Activated CD4-positive, alpha-beta T cell treated with anti-CD3 and anti-CD28 coated beads, Interleukin-2, amount 50 U/mL, for 16 hours (primary cell): Measurements from ENCODE around the gene HES1.
"Not testable (repeated sequence)": the region's sequence is repeated elsewhere in the genome, so short reads cannot be mapped to it uniquely, and the experiment has no call there.

Experiments
- DNase-seq: peaks from one replicate; pipeline ENCODE4 v3.0.0-alpha.2; 2020

HES1 gene

DNA sequence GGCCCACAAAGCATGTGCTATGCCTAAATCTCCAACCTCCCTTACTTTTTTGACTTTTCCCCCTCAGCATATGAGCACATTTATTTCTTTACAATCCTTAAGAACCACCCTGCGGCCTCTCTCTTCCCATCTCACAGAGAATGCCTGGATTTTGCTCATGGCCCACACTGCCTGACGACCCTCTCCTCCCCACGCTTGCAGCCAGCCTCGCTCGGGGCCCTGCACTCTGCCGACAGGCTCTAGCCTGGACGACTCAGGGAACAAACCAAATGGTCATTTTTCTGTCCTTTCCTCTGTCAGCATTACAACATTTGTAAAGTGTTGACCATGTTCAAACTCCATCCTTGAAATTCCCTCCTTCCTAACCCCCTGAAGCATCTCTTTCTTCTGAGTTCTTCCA is 11.7 kb downstream of the HES1 start:
- DNase-seq: no peak

DNA sequence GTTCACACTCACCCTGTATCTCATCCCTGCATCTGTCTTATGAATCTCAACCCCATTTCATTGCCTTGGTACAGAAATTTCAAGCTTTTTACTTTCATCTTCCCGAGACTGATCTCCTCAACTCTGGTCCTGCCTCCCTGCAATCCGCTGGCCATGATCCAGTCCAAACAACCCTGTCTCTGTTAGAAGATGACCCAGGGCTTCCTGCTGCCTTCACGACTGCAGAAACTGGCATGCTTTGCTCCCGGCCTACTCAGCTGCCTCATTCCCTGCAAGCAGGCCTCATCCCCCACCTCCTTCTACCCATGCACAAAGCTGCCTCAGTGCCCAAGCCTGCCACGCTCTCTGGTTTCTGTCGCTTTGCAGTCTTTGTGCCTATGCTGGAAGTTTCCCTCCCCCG is 12.4 kb downstream of the HES1 start:
- DNase-seq: no peak

DNA sequence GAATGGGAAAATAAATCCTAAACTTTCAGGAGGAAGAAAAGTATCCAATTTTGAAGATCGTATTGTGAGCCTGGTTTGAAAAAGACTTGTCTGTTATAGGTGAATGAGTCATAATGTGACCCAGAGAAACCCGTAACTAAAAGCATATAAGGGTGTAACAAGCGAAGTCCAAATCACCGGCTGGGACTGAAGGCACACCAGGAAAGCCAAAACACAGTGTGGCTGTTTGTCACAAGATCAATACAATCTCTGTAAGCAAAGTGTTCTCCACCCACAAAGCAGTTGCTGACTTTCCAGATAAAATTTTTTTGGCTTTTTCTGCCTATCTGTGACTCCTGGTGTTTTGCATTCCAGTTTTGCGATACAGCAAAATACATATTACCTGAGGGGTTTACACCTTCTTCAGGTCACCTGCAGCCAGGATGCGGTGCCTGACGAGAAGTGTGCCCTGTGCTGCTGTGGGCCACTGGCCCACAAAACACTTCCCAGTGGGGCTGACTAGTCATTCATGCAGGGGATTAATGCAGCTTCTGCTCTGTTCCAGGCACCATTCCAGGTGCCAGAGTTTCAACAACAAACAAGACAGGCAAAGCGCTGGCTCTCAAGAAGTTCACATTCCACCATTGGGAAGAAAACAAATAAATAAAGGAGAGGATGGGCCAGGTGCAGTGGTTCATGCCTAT is 14.4 kb downstream of the HES1 start:
- DNase-seq: no peak

DNA sequence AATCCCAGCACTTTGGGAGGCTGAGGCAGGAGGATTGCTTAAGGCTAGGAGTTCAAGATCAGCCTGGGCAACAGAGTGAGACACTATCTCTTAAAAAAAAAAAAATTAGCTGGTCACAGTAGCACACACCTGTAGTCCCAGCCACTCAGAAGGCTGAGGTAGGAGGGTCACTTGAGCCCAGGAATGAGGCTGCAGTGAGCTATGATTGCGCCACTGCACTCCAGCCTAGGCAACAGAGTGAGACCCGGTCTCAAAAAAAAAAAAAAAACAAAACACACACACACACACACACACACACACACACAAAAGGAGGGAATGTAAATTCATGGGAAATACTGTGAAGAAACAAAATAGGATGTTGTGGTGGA is 15.0 kb downstream of the HES1 start:
- not testable (repeated sequence) for DNase-seq

DNA sequence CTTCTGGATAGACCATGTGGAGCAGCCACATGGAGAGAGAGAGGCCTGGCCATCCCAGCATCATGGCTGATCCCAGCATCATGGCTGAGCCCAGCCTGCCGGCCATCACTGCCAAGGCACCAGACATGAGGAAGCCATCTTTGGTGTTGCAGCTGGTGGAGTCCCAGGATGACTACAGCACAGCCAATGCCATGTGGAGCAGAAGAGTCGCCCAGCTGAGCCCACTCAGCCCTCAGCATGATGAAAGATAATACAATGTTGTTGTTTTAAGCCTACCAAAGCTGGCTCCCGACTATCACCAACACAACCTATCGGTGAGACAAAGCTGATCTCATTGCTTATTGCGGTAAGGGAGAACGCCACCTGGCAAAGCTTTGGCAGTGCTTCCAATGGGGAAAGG is 18.4 kb downstream of the HES1 start:
- no peak for DNase-seq

DNA sequence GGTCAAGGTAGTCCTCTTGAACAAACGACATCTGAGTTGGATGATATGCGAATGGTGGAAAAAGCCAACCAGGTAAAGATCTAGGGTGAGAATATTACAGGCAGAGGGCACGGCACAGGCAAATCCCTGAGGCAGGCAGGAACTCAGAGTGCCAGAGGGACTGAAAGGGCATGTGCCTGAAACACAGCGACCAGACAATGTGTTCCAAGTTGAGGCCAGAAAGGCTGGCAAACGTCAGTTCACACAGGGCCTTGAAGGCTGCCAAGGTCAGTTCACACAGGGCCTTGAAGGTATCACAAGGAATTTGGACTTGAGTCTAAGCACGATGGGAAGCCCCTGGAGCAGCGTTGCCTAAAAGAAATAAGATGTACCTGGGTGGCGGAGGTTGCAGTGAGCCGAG is 20.1 kb downstream of the HES1 start:
- DNase-seq: no peak

DNA sequence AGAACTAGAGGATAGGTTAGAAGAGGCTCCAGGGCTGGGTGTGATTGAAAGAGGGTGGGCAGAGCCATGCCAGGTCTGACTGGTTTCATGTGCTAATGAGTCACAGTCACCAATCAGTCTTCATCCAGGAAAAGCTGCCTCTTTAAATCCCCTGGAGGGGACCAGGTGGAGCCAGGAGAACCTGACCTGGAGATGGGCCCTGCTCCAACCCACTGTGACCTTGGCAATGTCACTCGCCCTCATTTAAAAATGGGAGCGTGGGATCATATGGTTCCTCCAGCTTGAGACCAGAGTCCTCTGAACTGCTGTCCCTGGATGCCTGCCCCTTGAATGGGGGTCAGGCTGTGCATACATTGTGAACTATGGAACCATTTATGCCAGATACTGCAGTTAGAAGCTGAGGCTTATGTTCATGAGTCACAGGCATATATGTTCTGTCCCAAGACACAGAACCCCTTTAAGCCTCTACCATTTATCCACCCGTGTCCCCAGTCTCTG is 23.0 kb downstream of the HES1 start:
- DNase-seq: no peak

DNA sequence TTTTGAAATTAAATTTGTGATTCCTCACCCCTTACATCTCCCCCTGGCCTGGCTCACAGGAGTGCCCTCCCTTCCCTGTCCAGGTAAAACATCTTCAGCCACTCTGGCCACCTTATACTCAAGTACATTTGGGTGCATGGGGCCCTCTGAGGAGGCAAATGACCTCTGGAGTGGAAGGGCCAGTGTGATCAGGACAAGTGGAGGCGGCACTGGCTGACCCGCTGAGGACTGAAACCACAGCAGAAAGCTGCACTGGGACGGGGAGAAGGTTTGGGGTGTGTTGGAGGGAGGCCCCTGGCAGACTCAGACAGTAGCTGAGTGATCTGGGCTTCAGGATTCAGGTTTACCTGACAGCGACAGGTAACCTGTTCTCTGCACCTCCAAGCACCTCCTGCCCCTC is 24.2 kb downstream of the HES1 start:
- DNase-seq: no peak

DNA sequence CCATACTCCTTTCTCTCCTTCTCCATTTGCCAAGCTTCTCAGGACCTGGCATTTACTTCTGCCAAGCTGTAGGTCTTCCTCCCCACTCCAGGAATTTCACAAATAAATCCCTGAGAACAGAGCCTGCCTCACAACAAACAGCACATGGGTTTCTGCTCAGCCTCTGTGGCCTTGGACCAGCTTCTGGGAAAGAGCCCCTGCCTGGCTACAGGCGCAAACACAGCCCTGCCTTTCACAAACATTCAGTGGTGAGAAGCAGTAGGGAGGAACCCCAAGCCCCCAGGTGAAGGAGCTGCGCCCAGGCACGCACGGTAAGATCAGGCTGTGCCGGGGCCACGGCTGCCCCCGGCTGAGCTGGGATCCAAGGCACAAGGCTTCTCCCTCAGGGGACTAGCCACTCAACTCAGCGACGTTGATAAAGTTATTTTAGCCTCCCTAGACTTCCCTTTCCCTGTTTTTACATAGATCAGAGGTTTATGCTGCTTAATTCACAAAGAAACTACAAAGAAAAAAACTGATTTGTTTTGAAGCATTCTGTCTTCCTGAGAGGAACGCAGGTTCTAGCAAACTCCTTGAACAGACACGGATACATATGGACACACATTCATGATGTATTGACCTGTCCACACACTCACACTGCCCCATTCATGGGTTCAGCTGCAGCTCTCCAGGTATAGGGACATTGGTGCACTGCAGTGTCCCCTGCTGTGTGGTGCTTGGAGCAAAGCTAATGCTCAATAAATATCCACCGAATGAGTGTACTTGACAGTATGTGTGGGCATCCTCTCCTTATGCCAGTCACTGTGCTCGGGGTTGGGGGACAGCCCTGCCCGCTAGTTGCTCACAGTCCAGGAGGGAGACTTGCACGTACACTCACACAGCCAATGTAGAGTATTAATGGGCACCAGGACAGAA is 25.4 kb downstream of the HES1 start:
- no peak for DNase-seq

DNA sequence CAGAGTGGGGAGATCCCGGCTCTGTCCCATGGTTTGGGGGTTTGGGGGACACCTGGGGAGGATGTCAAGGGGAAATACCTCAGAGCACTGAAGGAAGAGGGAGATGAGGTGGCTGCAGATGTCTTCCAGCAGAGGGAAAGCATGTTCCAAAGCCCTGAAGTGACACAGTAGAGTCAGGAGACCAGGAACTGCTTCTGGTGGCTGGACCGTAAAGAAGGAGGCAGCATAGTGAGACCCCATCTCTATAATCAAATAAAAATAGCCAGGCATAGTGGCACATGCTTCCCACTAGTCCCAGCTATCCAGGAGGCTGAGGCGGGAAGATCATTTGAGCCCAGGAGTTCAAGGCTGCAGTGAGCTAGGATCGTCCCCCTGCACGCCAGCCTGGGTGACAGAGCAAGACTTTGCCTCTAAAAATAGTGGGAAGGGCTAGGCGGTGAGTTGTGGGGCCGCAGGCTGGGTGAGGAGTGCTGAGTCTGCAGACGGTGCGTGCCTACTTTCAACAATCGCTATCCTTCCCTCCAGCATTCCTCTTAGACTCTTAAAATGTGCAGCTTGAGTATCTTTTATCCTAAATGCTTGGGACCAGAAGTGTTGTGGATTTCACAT is 26.2 kb downstream of the HES1 start:
- DNase-seq: no peak

DNA sequence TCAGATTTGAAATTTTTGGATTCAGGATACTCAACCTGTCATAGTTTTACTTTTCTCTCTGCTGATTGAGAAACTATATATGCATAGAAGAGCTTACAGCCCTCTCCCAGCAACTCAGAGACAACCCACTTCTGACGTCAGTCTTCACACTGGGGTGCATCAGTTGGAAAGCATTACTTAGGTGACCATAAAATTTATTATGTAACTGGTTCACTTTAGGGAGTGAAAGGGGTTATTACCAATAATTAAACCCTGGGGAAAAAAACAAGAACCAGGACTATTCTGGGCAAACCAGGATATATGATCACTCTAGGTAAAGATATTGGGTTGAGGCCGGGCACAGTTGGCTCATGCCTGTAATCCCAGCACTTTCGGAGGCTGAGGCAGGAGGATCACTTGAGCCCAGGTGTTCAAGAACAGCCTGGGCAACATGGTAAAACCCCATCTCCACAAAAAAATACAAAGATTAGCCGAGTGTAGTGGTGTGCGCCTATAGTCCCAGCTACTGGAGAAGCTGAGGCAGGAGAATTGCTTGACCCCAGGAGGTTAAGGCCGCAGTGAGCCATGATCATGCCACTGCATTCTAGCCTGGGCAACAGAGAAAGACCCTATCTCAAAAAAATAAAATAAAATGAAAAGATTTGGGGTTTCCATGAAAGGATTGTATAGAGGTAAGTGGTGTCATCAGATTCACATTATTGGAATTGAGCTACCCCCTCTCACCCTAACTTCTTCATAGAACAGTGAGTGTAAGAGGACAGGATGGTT is 27.1 kb downstream of the HES1 start:
- DNase-seq: no peak

DNA sequence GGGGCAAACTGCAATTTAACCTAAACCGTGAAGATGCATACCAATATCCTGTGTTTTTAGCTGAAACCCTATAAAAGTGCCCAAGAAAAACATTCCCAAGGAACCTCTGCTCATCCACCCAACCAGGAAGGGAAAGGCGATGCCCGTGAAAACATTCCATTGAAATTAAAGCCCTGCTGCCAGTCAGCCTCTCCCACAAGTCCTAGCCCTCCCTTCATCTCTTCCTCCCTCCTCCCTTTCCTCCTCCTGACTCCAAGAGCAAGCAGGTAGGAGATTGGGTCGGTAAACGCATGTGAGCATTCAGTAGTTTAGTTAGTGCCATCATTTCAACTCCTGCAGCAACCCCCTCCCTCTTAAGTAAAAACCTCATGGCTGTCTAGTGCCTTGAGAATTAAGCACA is 27.7 kb downstream of the HES1 start:
- DNase-seq: no peak

DNA sequence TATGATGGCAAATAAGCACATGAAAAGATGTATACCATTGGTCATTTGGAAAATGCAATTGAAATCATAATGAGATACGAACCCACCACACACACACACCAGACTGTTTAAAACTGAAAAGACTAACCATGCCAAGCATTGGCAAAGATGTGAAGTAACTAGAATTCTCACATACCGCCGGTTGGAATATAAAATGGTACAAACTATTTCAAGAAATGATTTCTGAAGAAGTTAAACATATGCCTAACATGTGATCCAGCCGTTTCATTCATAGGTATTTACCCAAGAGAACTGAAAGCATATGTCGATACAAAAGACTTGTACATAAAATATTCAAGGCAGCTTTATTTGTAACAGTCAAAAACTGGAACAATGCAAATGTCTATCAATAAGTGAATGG is 28.9 kb downstream of the HES1 start:
- DNase-seq: no peak

DNA sequence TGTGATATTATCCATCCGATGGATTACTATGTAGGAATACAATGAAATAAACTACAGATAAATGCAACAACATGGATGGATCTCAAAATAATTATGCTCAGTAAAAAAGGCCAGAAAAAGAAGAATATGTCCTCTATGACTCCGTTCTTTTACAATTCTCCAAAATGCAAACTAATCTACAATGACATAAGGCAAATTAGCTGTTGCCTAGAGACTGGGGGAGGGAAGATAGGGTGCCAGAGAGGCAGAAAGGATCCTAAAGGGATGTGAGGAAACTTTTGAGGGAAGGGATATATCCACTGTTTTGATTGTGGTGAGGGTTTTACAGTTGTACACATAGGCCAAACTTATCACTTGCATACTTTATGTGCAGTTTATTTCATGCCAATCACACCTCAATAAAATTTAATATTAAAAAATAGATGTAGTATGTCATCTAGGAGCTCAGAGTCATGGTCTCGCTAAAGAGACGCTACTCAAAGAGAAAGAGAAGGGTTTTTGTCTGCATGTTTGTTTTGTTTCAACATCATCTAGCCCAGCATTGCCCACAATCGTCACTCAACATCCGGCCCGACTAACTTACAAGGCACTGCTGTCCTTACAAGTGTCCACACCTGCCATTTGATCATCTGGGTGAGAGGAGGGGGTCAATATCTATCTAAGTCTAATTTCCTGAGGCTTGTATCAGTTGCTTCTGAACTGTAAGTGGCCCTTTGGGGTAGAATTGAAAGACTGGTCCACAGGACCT is 29.5 kb downstream of the HES1 start:
- DNase-seq: no peak

DNA sequence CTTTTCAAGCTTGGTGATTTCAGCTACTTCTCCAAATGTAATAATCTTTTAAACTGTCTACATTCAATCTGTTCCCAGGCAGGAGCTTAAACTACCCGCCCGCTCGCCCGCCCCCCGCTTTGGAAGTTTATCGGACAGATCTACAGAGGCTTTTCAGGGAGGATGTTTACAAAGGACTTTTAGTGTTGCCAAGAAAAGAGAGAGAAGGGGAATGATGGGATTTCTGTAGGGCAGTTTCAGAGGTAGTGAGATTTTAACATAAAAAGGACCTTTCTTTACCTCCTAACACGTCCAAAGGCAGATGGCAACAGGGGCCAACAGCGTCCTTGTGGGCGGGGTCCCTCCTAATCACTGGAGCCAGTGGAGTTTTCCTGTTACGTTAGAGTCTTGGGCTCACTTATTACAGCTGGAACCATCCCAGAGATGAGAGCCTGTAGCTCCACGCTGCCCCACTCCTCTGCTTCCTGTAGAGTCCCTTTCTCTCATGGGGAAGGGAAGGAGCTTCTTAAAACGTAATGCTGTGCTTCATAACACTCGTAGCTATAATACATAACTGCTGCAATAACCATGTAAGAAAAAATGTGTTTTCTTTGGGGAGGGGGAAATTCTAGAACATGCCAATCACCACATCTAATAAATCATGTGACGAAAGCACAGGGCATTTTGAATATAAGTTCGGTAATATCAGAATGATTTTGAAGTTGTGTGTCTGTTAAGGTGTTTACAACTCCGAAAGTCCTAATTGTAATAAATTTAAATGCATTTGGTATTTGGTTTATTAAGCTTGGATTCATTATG is 30.9 kb downstream of the HES1 start:
- DNase-seq: no peak

DNA sequence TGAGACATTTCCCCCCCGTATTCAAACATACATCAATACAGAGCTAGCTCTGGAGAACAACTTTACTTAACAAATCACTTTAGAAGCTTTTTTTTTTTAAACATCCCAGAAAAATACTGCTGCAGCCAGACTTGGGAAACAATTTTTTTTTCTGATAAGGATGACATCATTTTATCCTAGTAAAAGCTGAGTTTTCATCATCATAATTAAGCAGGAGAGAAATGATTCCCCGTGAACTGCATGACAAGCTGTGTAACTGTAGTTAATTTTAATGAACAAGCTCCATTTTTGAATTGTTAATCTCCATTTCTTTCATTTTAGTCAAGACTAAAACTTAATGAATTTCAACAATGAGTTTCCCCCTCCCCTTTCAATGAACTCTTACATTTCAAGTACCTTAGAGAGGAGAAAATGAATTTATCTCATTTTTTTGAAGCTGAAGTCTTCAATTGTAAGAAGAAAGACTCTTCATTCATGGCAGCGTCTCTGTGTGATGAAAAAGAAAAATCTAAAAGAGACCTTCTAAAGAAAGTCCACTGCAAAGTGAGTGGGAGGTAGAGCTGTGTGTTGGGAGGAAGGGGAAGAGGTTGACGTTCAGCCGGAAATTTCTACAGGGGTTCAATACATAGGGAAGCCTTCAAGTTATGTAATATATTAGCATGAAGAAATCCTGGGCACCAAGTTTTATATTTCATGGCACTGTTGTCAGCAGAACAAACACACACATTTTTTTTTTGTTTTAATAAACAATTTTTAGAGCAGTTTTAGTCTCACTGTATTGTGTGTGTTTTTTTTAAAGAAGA is 31.7 kb downstream of the HES1 start:
- DNase-seq: no peak

DNA sequence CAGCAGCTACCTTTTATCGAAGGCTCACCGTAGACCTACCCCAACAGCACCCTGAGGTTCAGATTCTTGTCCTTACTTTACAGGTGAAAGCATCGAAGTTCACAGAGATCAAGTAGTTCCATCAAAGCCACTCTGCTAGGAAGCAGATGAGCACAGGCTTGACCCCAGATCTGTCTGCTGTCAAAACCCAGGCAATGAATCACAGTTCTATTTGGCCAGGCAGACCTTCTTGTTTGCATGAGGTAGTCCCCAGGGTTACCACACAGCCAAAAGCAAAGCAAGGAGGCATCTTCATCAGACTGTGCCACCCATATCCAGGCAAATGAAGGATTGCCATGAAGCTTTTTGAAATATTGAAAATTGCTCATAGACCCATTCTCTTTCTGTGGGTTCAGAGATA is 33.0 kb downstream of the HES1 start:
- no peak for DNase-seq

DNA sequence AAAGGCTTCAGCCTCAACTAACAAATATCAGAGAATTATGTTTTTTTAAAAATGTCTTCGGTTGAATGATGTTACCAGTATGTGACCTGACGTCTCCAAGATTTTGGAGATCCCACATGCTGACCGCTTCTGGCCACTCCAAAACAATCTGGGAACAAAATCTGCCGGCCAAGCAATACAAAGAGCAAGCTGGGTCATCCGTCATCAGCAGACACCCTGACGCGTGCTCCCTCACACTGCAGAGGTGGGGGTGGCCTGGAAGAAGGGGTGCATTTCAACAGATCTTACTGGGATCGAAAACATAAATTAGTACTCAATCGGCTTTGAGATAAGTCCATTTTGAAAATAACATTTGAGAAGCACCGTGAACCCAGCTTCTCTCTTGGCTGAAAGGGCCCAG is 33.6 kb downstream of the HES1 start:
- no peak for DNase-seq

DNA sequence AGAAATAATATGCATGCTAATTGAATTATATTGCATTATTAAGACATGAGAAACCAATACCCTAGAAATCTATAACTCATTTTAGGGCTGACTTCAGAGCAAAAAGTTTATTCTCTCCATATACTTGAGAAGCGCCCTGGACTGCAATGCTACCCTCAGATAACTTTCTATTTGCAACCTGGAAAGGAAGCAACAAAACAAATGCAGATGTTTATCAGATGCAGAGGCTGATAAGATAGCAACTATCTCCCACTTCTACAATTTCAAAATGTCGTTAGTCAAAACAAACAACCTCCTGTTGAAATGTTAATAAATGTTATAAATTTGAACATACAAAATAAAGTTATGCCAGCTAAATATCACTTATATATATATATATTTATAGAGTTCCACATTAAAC is 34.8 kb downstream of the HES1 start:
- no peak for DNase-seq

DNA sequence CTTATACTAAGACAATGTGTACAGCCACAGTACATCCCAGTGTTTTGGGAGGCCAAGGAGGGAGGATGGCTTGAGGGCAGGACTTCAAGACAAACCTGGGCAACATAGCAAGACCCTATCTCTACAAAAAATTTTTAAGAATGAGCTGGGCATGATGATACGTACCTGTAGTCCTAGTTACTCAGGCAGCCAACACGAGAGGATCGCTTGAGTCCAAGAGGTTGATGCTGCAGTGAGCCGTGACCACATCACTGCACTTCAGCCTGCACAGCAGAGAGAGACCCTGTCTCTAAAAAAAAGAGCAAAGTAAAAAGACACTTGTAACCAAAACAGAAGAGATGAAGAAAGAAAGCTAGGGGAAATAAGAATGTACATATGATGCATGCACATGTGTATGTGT is 38.5 kb downstream of the HES1 start:
- no peak for DNase-seq

DNA sequence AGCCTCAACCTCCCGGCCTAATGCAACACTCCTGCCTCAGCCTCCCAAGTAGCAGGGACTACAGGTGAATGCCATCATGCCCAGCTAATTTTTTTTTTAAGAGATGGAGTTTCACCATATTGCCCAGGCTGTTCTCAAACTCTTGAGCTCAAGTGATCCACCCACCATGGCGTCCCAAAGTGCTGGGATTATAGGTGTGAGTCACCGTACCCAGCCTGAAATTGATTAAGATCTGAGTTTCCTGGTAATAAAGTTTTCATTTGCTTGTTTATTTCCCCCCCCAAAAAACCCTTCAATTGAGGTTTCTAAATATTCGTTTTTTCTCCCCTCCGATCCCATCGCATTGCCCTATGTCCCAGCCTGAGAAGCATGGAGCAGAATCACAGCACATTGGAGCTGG is 39.0 kb downstream of the HES1 start:
- DNase-seq: no peak
